Erythroblast (primary cell): ENCODE data around the gene PHACTR3.

Source experiments
- DNase-seq, 2 experiments: peaks; one replicate each; lab custom pipeline; 2025; lab: John Stamatoyannopoulos, UW
- GATA1 ChIP-seq: IDR thresholded peaks from 2 replicates; pipeline ENCODE4 v1.6.1; 2011; ENCODE audit warnings: low read depth, mild to moderate bottlenecking, control low read depth, low read length, moderate library complexity
- POLR2A ChIP-seq: IDR thresholded peaks from 2 replicates; pipeline ENCODE4 v1.6.1; 2011; ENCODE audit warnings: mild to moderate bottlenecking, low read length

The PHACTR3 gene

GRCh38 chr20:59821201-59821600 lies 216.9 kb downstream of the PHACTR3 start:
- DNase-seq = no peak
- TF ChIP-seq POLR2A (no peak), GATA1 (no peak)

GRCh38 chr20:59821788-59822187 lies 217.4 kb downstream of the PHACTR3 start:
- DNase-seq = no peak
- no peak for TF ChIP-seq POLR2A
- TF ChIP-seq GATA1 = no peak

GRCh38 chr20:59822291-59823029 lies 218.1 kb downstream of the PHACTR3 start:
- DNase-seq = no peak
- no peak for TF ChIP-seq POLR2A

GRCh38 chr20:59823030-59823423 lies 218.7 kb downstream of the PHACTR3 start:
- TF ChIP-seq POLR2A = no peak
- no peak for TF ChIP-seq GATA1
- DNase-seq = no peak

- TF ChIP-seq GATA1 (no peak), POLR2A (no peak)
- DNase-seq = no peak
Measured at GRCh38 chr20:59823491-59824259, 219.3 kb downstream of the PHACTR3 start.

GRCh38 chr20:59824711-59825562 lies 220.6 kb downstream of the PHACTR3 start:
- TF ChIP-seq GATA1 = no peak
- TF ChIP-seq POLR2A = no peak
- DNase-seq = no peak

- no peak for DNase-seq
- no peak for TF ChIP-seq GATA1
- no peak for TF ChIP-seq POLR2A
Measured at GRCh38 chr20:59825563-59825920, 221.2 kb downstream of the PHACTR3 start.

- no peak for TF ChIP-seq POLR2A
- TF ChIP-seq GATA1 = no peak
- no peak for DNase-seq
Measured at GRCh38 chr20:59825944-59826759, 221.8 kb downstream of the PHACTR3 start.

GRCh38 chr20:59827138-59828056 lies 223.1 kb downstream of the PHACTR3 start:
- DNase-seq = no peak
- TF ChIP-seq POLR2A = no peak
- TF ChIP-seq GATA1 = no peak

GRCh38 chr20:59828125-59829053 lies 224.0 kb downstream of the PHACTR3 start:
- DNase-seq = no peak

GRCh38 chr20:59829054-59829785 lies 224.9 kb downstream of the PHACTR3 start:
- no peak for DNase-seq
- TF ChIP-seq GATA1 = no peak
- no peak for TF ChIP-seq POLR2A

More at GRCh38 chr20:59828125-59829053, 224.0 kb downstream of the PHACTR3 start:
- TF ChIP-seq POLR2A = no peak
- TF ChIP-seq GATA1 = no peak
